ENCODE measurements around the gene MXD4.
A peak's percentile ranks its signal among the peaks of the same experiment; 100 is the strongest.

Gene MXD4

GRCh38 chr4:2231082-2231481 is 30.8 kb downstream of the MXD4 start:
- no peak for TF ChIP-seq CTCF (conservative IDR thresholded peaks at IDR 0.05)
- no peak for TF ChIP-seq ZFX (IDR thresholded peaks at IDR 0.05)
- no peak overlapping the region for H3K27ac ChIP-seq

- no peak overlapping the region for H3K27ac ChIP-seq
- TF ChIP-seq CTCF (conservative IDR thresholded peaks at IDR 0.05) (no peak), ZFX (IDR thresholded peaks at IDR 0.05) (no peak)
Observed at GRCh38 chr4:2226261-2226660, 35.6 kb downstream of the MXD4 start.

- H3K27ac ChIP-seq = peak overlapping the region; percentile 53
- no peak for TF ChIP-seq CTCF (conservative IDR thresholded peaks at IDR 0.05)
Observed at GRCh38 chr4:2222838-2223237, 39.1 kb downstream of the MXD4 start.

GRCh38 chr4:2221378-2221777 is 40.5 kb downstream of the MXD4 start:
- 0 out of 2 replicates have a peak overlapping the region, but pooled peaks have one; percentile 53 for H3K27ac ChIP-seq

GRCh38 chr4:2220016-2220630 is 41.8 kb downstream of the MXD4 start:
- no peak overlapping the region for H3K27ac ChIP-seq
- TF ChIP-seq CTCF (conservative IDR thresholded peaks at IDR 0.05) (peak; percentile 88), ZFX (IDR thresholded peaks at IDR 0.05) (no peak)

GRCh38 chr4:2219233-2219760 is 42.6 kb downstream of the MXD4 start:
- TF ChIP-seq CTCF (conservative IDR thresholded peaks at IDR 0.05) (no peak), ZFX (IDR thresholded peaks at IDR 0.05) (no peak)
- H3K27ac ChIP-seq = no peak overlapping the region

GRCh38 chr4:2218436-2218835 is 43.5 kb downstream of the MXD4 start:
- TF ChIP-seq ZFX (IDR thresholded peaks at IDR 0.05) (no peak), CTCF (conservative IDR thresholded peaks at IDR 0.05) (no peak)
- no peak overlapping the region for H3K27ac ChIP-seq

- no peak overlapping the region for H3K27ac ChIP-seq
- no peak for TF ChIP-seq ZFX (IDR thresholded peaks at IDR 0.05)
- no peak for TF ChIP-seq CTCF (conservative IDR thresholded peaks at IDR 0.05)
Observed at GRCh38 chr4:2217726-2218125, 44.2 kb downstream of the MXD4 start.

Measured in C4-2B (cell line).